ENCODE measurements around the gene PIP5K1B.
A peak's percentile ranks its signal among the peaks of the same experiment; 100 is the strongest.
"Not testable (repeated sequence)": the region's sequence is repeated elsewhere in the genome, so short reads cannot be mapped to it uniquely, and the experiment has no call there.

Gene PIP5K1B

DNA sequence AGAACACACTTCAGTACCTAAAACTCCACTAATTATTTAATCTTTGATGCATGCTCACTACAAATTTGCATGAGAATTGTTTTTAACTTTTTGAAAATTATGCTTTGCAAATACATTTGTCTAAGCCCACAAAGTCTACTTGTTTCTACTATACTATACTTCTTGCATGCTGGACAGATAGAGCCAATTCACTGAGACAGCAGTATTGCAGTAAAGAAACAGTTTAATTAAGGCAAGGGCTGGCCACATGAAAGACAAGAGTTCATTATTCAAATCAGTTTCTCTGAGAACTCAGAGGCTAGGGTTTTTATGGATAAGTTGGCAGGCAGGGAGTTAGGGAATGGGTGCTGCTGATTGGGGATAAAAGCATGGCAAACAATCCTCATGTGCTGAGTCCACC is 324.5 kb downstream of the PIP5K1B start:
- no peak for DNase-seq (ENCODE audit: low spot score)

DNA sequence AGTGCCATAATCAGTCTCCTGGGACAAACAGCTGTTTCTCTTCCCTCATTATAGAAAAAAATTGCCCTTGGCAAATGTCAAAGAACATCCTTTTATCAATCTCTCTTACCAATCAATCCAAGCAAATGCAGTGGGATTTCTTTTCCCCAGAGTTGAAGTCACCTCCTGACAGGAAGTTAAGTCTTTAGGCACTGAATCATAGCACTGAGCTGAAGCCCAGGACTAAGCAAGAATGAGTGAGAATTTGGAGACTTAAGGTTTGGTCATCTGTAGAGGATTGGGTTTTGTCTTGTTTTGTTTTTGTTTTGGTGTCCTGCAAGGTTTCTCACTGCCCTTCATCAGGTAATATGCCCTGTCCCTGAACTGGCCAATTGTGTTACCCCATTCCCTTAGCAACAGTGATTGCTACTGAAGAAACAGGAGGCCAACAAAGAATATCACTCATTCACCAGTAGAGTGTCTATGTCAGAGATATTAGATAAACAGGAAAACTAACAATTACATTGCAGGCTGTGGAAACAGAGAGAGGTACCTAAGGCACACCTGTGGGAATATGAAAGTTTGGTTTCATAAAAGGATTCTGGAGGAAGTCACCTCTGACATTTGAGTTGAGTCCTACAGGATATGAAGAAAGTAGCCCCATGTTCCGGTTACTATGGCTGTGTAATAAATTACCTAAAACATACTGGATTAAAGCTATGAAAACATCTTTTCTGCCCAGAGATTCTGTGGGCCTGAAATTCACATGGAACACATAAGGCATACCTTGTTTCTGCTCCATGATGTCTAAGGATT is 326.0 kb downstream of the PIP5K1B start:
- DNase-seq (ENCODE audit: low spot score), result no peak

DNA sequence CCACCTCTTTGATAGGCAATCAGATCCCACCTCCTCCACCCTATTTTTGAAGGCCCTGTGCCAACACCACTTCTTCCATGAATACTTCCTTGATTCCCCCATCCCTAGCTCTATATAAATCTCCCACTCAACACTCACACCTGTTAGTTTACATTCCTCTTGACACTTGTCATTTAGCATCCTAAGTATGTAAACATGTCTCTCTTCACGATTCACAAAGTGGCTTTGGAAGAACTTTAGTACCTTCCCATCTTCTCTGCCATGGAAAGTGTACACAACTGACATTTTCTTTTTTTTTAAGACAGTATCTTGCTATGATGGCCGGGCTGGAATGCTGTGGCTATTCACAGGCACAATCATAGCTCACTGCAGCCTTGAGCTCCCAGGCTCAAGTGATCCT is 329.0 kb downstream of the PIP5K1B start:
- no peak for DNase-seq (ENCODE audit: low spot score)

DNA sequence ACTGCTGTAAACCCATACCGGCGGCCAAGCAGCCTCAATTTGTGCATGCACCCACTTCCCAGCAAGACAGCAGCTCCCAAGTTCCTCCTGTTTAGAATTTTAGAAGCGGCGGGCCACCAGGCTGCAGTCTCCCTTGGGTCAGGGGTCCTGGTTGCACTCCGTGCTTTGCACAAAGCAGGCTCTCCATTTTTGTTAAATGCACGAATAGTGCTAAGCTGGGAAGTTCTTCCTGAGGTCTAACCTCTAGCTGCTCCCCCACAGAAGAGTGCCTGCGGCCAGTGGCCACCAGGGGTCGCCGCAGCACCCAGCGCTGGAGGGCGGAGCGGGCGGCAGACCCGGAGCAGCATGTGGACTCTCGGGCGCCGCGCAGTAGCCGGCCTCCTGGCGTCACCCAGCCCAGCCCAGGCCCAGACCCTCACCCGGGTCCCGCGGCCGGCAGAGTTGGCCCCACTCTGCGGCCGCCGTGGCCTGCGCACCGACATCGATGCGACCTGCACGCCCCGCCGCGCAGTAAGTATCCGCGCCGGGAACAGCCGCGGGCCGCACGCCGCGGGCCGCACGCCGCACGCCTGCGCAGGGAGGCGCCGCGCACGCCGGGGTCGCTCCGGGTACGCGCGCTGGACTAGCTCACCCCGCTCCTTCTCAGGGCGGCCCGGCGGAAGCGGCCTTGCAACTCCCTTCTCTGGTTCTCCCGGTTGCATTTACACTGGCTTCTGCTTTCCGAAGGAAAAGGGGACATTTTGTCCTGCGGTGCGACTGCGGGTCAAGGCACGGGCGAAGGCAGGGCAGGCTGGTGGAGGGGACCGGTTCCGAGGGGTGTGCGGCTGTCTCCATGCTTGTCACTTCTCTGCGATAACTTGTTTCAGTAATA is 330.6 kb downstream of the PIP5K1B start, which contains the start of gene FXN:
FXN (plus strand) TSS at position 315 of the 871 bp plus-strand sequence; CDS start at position 346, 31 bp downstream.
- peak; percentile 86 for DNase-seq (ENCODE audit: low spot score)

DNA sequence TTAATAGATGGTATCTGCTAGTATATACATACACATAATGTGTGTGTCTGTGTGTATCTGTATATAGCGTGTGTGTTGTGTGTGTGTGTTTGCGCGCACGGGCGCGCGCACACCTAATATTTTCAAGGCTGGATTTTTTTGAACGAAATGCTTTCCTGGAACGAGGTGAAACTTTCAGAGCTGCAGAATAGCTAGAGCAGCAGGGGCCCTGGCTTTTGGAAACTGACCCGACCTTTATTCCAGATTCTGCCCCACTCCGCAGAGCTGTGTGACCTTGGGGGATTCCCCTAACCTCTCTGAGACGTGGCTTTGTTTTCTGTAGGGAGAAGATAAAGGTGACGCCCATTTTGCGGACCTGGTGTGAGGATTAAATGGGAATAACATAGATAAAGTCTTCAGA is 331.3 kb downstream of the PIP5K1B start:
- peak; percentile 59 for DNase-seq (ENCODE audit: low spot score)

DNA sequence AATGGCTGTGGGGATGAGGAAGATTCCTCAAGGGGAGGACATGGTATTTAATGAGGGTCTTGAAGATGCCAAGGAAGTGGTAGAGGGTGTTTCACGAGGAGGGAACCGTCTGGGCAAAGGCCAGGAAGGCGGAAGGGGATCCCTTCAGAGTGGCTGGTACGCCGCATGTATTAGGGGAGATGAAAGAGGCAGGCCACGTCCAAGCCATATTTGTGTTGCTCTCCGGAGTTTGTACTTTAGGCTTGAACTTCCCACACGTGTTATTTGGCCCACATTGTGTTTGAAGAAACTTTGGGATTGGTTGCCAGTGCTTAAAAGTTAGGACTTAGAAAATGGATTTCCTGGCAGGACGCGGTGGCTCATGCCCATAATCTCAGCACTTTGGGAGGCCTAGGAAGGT is 331.8 kb downstream of the PIP5K1B start:
- no peak for DNase-seq (ENCODE audit: low spot score)

DNA sequence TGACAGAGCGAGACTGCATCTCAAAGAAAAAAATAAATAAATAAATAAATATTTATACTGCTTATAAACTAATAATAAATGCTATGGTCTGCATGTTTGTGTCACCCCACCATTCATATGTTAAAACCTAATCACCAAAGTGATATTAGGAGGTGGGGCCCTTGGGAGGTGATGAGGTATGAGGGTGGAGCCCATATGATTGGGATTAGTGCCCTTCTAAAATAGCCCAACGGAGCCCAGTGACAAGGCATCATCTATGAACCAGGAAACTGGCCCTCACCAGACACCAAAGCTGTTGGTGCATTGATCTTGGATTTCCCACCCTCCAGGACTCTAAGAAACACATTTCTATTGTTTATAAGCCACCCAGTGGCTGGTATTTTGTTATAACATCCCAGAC is 335.6 kb downstream of the PIP5K1B start:
- DNase-seq (ENCODE audit: low spot score), result no peak

DNA sequence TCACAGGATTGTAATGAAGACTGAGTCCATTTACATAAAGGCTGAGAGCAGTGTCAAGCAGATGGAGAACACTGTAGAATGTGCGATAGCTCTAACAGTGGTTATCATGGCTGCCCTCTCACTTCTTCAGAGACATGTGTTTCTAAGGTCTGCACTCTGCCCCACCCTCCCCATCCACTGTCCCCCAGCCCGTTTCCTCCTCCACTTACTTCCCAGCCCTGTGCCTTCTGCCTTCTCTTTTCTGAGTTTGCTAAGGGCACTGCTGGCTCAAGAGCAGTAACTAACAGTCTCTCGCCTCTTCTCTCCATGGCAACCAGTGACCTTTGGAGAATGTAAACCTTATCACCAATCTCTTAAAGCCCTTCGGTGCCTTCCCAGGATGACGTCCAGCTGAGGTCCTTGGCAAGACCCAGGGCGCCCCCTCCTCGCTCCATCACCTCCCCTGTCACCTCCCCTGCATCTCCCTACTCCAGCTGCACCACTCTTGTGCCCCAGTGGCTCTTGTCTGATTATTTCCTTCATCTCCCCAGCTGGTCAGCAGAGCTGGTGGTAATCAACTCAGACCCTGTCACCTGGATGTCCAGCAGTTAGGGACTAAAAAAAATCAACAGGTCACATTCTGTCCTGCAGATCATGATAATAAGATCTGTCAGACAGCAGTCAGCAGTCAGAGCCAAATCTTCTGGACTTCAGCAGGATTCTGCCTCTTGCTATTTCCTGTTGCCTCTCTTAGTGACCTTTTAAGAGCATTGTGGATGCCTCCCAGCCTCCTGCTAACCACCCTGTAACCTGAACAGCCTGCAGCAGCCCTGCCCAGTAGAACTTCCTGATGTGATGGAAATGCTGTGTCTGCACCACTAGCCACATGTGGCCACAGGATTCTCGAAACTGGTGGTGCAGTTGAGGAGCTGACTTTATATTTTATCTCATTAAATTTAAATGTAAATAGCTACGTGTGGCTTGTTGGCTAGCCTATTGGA is 339.5 kb downstream of the PIP5K1B start:
- no peak for DNase-seq (ENCODE audit: low spot score)

DNA sequence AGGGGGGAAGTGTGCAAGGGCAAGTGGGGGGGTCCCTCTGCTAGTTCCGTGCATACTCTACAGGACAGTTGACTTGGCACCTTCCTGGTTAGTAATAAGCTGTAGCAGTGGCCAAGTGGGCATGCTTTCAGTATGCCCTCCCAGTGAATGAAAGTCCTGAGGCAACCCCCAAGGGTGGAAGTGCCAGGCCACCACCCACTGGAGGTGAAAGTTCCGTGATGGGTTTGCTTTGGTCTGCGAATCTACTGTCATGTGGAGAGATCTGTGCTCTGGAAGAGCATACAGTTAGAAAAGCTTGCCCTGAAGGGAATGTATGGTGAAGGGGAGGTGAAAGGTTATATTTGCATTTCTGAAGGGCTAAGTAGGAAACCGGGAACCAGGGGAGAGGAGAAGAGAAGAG is 340.8 kb downstream of the PIP5K1B start:
- DNase-seq (ENCODE audit: low spot score), result no peak

DNA sequence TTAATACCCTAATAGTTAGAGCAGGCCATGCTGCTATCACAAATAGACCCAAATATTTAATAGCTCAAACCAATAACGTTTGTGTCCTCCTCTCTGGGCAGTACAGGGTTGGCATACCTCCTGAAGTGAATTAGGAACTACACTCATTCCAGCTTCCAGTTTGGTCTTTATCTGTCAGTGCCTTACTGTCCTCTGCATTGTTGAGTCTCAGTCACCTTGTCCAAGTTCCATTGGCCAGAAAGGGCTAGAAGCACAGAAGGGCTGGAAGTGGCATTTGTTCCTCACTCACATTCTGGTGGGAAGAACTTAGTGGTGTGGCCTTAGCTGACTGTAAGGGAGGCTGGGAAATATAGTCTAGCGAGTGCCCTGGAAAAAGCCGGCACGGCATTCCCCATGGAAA is 341.7 kb downstream of the PIP5K1B start:
- DNase-seq (ENCODE audit: low spot score), result no peak

DNA sequence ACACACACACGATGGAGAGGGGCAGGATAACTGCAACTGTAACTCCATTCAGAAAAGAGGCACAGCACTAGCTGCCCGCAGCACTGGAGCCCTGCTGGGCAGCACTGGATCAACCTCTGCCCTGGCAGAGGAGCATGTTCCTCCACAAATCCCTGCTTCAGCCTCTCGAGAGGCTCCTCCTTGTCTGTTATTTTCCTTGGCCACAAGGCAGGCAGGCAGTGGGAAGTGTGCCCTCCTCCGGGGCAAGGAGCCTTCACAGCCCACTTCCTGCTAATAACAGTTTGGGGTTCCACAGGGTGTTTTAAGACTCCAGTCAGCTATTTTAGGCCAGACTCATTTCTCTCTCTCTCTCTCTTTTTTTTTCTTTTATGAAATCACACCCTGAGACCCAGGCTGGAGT is 342.3 kb downstream of the PIP5K1B start:
- no peak for DNase-seq (ENCODE audit: low spot score)

DNA sequence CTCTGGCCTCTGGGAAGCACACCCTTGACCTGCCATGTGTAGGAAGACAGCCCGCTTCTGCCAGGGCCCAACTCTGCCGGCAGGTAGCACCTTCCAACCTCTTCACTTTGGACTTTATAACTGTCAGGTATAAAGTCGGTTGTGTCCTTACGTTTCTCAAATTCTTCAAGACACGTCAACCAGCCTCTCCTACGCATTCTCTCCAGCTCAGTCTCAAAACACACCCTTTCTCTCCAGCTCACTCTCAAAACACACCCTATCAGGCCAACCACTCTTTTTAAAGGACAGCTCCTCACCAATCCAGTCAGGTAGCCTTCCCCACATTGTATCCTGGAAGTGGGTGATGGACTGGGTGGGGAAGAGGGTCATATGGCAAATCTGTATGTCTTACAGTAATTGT is 344.1 kb downstream of the PIP5K1B start:
- DNase-seq (ENCODE audit: low spot score), result no peak

DNA sequence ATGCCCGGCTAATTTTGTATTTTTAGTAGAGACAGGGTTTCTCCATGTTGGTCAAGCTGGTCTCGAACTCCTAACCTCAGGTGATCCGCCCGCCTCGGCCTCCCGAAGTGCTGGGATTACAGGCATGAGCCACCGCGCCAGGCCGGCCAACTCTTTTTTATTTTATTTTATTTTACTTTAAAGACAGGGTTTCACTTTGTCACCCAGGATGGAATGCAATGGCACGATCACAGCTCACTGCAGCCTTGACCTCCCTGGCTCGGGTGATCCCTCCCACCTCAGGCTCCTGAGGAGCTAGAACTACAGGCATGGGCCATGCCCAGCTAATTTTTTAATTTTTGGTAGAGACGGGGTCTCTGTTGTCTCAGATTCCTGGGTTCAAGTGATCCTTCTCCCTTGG is 345.9 kb downstream of the PIP5K1B start:
- DNase-seq (ENCODE audit: low spot score), result not testable (repeated sequence)

DNA sequence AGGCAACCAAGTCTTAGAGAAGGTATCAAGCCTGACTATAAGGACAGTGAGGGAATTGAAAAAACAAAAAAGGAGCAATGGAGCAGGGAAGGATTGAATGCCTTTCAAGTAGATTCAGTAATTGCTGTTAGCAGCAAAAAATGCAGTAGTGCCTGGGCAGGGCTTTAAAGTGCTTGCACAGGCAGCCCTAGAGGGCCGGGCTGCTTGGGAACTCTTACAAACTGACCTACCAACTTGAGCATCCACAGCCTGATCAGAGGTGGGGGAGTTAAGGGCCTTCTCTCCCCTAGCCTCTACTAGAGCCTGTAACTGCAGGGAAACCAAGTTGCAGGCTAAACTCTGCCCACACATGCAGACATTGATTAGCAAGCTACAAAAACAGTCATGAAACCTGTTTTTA is 349.9 kb downstream of the PIP5K1B start:
- DNase-seq (ENCODE audit: low spot score), result no peak

DNA sequence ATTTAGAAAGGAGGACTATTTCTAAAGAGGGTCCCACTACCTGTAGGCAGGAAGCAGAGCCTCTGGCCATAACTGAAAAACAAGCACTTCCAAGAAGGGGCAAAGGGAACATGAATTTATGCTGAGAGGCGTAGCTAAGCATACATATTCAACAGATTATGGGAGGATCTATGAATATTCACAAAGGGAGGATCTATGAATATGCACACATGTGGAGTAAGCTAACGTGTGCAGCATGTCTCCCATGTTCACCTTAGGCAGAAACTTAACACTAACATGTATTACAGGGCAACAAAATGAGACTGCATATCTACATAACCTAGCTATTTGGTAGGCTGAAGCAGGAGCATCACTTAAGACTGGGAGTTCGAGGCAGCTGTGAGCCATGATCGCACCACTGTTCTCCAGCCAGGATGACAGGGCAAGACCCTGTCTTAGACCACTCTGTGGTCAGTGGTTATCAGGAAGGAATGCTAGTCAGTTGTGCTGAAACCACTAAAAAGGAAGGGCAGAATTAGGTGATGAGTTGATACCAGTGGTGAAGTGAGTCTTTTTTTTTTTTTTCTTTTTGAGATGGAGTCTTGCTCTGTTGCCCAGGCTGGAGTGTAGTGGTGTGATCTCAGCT is 351.3 kb downstream of the PIP5K1B start:
- no peak for DNase-seq (ENCODE audit: low spot score)

DNA sequence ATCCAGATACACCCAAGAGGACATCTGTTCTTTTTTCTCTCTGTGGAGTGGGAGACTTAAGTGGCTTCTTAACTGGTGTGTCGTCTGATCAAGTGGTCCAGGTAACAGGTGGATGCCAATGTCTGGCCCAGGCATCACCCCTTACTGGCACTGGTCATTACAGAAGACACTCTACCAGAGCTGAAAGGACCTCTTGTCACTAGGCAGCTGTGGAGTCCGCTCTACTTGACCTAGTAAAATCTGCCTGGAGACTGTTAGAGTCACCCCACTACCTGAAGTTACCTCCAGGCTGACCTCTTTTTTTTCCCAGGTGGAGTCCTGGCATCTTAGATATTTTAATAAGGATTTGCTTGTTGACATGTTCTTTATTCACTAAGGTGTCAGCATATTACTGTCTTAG is 353.1 kb downstream of the PIP5K1B start:
- no peak for DNase-seq (ENCODE audit: low spot score)
